ENCODE measurements around the gene CNR1. TPM values are rescaled to one million over a fixed set of nuclear protein-coding genes. Genes with fewer than 3 reads are reported as not detected.

The CNR1 gene
- total RNA-seq, 1 donor from 2014 or later = 0.26 TPM

DNA sequence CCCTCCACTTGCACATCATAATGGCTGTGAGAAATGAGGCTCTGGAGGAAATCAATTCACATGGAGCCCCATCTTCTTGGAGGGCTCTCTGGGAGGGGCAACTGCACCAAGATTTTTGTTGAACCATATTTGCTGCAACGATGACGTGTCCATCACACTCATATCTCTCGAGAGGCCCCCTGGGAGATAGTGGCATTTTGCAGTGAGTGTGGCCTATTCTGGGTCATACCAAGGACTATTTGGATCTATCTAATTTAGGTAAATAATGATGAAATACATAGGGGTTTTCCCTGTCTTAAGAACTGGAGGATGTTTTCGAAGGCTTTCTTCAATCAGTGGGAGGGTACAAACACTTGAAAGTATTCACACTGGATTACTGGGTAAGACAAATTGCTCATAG lies 31.6 kb downstream of the CNR1 start:
- no peaks in the 10 kb centered on the region for H3K27me3 Mint-ChIP-seq (ENCODE audit: insufficient read depth, low read depth)
- Histone ChIP-seq H3K4me1 (no peaks in the 10 kb centered on the region), H3K4me2 (no peak overlapping the region), H3K79me2 (ENCODE audit: low read depth) (no peaks in the 10 kb centered on the region), H3K27me3 (peaks cover 6% of the 10 kb centered on the region), H4K20me1 (ENCODE audit: low read depth) (no peaks in the 10 kb centered on the region), H3F3A (ENCODE audit: low read depth) (no peaks in the 10 kb centered on the region), H3K9ac (no peak overlapping the region), H2AFZ (replicated peaks) (no peak overlapping the region), H3K4me3 (no peak overlapping the region), H3K36me3 (no peaks in the 10 kb centered on the region), H3K9me3 (ENCODE audit: low read depth) (no peaks in the 10 kb centered on the region), H3K27ac (no peak overlapping the region)
- H3K9me3 Mint-ChIP-seq = no peaks in the 10 kb centered on the region
- no peak overlapping the region for H3K27ac Mint-ChIP-seq
- H3K36me3 Mint-ChIP-seq = no peaks in the 10 kb centered on the region
- no peak overlapping the region for H3K4me3 Mint-ChIP-seq
- no peak for DNase-seq (ENCODE audit: low spot score)
- H3K4me1 Mint-ChIP-seq = no peaks in the 10 kb centered on the region
- no peak for TF ChIP-seq EZH2 (IDR thresholded peaks at IDR 0.05)
- no peak for TF ChIP-seq CTCF (IDR thresholded peaks at IDR 0.05)
- no peak for TF ChIP-seq EZH2phosphoT487 (IDR thresholded peaks at IDR 0.05)

DNA sequence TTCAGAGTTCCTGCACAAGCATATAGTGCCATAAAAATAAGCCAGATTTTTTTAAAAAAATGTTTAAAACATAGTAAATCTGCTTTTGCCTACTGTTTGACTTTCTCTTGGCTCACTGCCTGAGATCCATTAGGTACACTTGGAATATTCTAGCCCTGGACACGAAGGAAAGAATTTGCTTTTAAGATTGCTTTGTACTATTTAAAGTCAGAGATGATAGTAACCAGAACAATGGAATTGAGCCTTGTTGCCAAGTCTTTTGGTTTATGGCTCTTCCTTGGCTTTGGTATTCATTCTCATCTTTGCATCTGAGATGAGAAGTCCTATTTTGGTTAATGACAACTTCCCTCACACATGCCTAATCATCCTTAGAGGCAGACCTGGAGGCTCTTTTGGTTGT lies 32.4 kb downstream of the CNR1 start:
- Mint-ChIP-seq H3K36me3 (no peaks in the 10 kb centered on the region), H3K9me3 (no peaks in the 10 kb centered on the region), H3K4me3 (no peak overlapping the region), H3K27ac (no peak overlapping the region), H3K27me3 (ENCODE audit: insufficient read depth, low read depth) (no peaks in the 10 kb centered on the region), H3K4me1 (no peaks in the 10 kb centered on the region)
- Histone ChIP-seq H3K9ac (no peak overlapping the region), H4K20me1 (ENCODE audit: low read depth) (no peaks in the 10 kb centered on the region), H3K27me3 (peaks cover 4% of the 10 kb centered on the region), H3K27ac (no peak overlapping the region), H3K36me3 (no peaks in the 10 kb centered on the region), H2AFZ (replicated peaks) (no peak overlapping the region), H3K4me1 (no peaks in the 10 kb centered on the region), H3F3A (ENCODE audit: low read depth) (no peaks in the 10 kb centered on the region), H3K4me2 (no peak overlapping the region), H3K79me2 (ENCODE audit: low read depth) (no peaks in the 10 kb centered on the region), H3K9me3 (ENCODE audit: low read depth) (no peaks in the 10 kb centered on the region), H3K4me3 (no peak overlapping the region)
- TF ChIP-seq CTCF (IDR thresholded peaks at IDR 0.05) (no peak), EZH2phosphoT487 (IDR thresholded peaks at IDR 0.05) (no peak), EZH2 (IDR thresholded peaks at IDR 0.05) (no peak)
- DNase-seq (ENCODE audit: low spot score) = no peak

DNA sequence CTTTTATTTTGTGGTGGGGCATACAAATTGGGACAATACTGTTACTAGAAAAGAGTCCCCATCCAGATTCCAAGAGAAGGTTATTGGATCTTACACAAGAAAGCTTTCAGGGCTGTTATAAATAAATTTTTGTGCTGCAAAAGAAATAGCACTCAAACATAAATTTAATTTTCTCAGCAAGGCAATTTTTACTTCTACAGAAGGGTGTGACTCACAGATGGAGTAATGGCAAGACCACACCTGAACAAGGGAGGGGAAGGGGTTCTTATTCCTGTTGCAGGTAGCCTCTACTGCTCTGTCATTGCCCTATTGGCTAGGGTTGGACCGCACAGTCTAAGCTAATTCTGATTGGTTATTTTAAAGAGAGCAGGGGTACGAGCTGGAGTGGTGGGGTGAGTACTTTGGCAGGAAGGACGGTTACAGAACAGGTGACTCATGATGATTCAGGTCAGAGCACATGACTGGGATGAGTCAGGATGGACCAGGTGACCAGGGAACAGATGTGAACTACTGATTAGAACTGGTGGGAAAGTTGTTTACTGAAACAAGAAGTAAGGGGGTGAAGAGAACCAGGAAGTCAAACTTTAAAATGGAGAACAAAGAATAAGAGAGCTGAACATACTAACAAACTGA lies 41.1 kb downstream of the CNR1 start:
- H3K27ac Mint-ChIP-seq = no peak overlapping the region
- no peaks in the 10 kb centered on the region for H3K36me3 Mint-ChIP-seq
- no peaks in the 10 kb centered on the region for H3K36me3 ChIP-seq
- no peak overlapping the region for H3K9ac ChIP-seq
- peaks cover 2% of the 10 kb centered on the region for H3K27me3 Mint-ChIP-seq (ENCODE audit: insufficient read depth, low read depth)
- H3K4me1 ChIP-seq = no peaks in the 10 kb centered on the region
- H3K4me2 ChIP-seq = no peak overlapping the region
- peaks cover 2% of the 10 kb centered on the region for H3K4me1 Mint-ChIP-seq
- H3K9me3 ChIP-seq (ENCODE audit: low read depth) = no peaks in the 10 kb centered on the region
- H3K79me2 ChIP-seq (ENCODE audit: low read depth) = no peaks in the 10 kb centered on the region
- DNase-seq (ENCODE audit: low spot score) = no peak
- no peak for TF ChIP-seq EZH2 (IDR thresholded peaks at IDR 0.05)
- TF ChIP-seq EZH2phosphoT487 (IDR thresholded peaks at IDR 0.05) = no peak
- no peak for TF ChIP-seq CTCF (IDR thresholded peaks at IDR 0.05)
- H3K4me3 ChIP-seq = no peak overlapping the region
- H3K27me3 ChIP-seq = no peaks in the 10 kb centered on the region
- no peak overlapping the region for H3K27ac ChIP-seq
- H4K20me1 ChIP-seq (ENCODE audit: low read depth) = no peaks in the 10 kb centered on the region
- H3K9me3 Mint-ChIP-seq = no peaks in the 10 kb centered on the region
- no peak overlapping the region for H3K4me3 Mint-ChIP-seq
- no peaks in the 10 kb centered on the region for H3F3A ChIP-seq (ENCODE audit: low read depth)
- no peak overlapping the region for H2AFZ ChIP-seq (replicated peaks)
